CD4-positive, alpha-beta T cell treated with Interferon gamma for 1 hour (primary cell): ENCODE results near the gene SH3BP4.

Source experiments
- DNase-seq: peaks from one replicate; pipeline ENCODE4 v3.0.0-alpha.2; 2020

Gene SH3BP4

DNA sequence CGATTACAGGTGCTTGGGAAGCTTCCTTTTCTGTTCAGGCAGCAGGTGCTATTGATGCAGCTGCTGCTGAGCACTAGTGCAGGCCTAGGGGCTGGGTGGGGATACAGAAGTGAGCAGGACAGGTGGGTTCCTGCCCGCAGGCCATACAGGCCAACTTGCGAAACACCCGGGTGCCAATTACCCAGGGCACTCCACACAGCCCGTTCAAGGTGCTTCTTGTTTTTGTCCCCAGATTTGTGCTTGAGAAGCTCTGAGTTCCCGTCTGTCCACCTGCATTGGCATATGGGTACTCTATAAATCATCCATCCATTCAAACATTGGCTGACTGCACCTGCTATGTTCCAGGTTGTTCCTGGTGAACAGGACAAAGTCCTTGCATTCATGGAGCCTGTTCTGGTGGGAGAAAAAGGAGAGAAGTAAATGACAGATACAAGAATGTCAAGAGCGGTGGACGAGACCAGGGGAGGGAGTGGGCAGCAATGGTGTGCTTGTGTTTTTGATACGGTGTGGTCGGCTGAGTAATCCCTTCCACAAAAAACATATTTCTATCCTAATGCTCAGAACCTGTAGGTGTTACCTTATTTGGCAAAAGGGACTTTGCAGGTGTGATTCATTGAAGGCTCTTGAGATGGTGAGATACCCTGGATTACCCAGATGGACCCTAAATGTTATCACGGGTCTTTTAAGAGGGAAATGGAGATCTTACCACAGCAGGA is 31.4 kb downstream of the SH3BP4 start:
- no peak for DNase-seq

DNA sequence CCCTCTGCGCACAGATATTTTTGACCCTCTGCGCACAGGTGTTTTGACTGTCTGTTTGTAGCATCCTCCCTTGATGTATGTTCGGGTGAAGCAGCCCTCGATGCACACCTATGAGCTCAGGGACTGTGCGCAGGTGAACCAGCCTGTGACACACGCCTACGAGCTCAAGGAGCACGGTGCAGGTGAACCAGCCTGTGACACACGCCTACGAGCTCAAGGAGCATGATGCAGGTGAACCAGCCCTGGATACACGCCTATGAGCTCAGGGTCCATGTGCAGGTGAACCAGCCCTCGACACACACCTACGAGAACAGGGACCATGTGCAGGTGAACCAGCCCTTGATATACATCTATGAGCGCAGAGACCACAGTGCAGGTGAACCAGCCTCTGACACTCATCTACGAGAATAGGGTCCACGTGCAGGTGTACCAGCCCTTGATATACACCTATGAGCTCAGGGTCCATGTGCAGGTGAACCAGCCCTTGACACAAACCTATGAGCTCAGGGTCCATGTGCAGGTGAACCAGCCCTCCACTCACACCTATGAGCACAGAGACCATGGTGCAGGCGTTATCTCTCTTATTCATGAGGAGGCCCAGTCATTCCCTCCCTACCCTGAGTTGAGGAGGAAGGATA is 33.9 kb downstream of the SH3BP4 start:
- no peak for DNase-seq

DNA sequence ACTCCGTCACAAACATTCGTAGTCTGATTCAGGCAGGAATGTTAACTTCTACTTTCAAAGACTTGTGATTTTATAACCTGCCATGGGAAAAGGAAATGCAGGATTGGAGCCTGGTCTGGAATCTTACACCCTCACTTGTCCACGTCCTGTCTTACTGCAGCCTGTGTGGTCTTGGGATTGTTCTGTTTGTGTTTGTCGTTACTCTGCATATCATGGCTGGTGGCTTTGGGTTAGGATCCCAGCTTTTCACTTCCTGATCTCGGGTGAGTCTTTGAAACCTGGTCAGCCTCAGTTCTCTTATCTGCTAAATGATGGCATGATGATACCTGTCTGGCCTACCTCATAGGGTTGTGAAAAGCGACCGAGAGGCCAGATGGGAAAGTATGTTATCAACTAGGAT is 34.6 kb downstream of the SH3BP4 start:
- no peak for DNase-seq

- no peak for DNase-seq
These were observed 35.3 kb downstream of the SH3BP4 start for GRCh38 chr2:234986876-234987720.

DNA sequence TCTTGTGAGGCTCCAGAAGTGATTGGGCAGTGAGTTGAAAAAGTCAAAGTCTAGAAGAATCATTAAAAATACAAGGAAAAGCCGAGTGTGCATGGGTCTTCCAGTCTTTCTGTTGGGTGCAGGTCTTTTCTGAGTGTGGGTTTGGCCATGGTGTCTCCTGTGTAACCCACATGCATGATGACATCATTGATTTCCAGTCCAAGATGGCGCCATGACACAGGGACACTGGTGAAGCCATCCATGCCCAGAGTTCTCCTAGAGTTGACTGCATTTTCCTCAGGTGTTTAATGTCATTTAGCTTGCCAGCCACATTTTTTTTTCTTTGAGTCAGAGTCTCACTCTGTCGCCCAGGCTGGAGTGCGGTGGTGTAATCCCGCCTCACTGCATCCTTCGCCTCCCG is 35.9 kb downstream of the SH3BP4 start:
- DNase-seq = no peak

GRCh38 chr2:234988491-234988890 is 36.7 kb downstream of the SH3BP4 start:
- no peak for DNase-seq

GRCh38 chr2:234989183-234989701 is 37.4 kb downstream of the SH3BP4 start:
- no peak for DNase-seq

- DNase-seq = no peak
These were observed 38.5 kb downstream of the SH3BP4 start for GRCh38 chr2:234990300-234990699.

DNA sequence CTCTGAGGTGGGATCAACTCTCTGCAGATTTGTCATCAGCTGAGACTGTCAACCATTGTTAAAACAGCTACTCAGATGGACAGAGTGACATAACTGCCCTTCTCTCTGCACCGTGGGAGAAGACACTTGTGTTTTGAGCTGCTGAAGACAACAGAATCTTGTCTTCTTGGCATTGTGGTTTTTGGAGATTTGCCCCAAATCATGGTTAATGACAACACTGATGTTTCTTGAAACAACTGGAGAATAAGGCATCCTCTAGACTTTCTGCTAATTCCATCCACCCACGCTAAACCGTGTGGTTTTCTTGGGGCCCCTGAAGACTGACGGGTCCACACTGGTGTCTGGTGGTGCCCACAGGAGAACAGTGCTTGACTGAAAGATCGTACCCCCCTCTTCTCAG is 39.5 kb downstream of the SH3BP4 start:
- no peak for DNase-seq

DNA sequence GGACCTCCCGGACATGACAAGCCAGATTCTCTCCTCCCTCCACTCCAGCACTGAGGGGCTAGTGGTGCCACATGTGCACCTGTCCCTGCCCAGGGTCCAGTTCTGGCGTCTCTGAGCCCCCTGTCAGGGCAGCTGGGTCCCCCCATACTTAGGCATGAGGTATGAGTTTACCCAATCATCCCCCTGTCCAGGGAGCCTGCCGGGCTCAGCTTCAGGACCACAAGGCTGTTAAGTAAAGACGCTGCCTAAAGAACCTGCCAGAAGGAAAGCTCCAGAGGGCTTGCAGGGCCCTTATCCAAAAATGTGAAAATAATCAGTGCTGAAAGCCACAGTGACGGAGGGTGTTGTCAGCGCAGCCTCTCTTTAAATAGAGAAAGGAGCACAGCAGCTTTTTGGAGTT is 40.0 kb downstream of the SH3BP4 start:
- DNase-seq = no peak

DNA sequence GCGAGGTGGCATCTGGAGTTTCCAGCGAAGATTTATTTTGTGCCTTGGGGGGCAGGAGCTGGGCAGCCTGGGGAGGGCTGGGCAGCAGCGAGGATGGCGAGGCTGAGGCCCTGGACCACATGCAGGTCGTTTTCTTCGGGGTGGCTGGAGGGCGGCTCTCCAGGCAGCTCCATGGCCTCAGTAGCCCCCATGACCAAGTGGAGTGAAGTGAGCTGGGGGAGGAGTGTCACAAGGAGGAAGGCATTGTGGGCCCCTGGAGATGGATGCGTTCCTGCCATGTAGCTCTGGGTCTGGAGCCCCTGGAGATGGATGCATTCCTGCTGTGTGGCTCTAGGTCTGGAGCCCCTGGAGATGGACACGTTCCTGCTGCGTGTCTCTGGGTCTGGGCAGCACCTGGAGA is 40.4 kb downstream of the SH3BP4 start:
- no peak for DNase-seq

DNA sequence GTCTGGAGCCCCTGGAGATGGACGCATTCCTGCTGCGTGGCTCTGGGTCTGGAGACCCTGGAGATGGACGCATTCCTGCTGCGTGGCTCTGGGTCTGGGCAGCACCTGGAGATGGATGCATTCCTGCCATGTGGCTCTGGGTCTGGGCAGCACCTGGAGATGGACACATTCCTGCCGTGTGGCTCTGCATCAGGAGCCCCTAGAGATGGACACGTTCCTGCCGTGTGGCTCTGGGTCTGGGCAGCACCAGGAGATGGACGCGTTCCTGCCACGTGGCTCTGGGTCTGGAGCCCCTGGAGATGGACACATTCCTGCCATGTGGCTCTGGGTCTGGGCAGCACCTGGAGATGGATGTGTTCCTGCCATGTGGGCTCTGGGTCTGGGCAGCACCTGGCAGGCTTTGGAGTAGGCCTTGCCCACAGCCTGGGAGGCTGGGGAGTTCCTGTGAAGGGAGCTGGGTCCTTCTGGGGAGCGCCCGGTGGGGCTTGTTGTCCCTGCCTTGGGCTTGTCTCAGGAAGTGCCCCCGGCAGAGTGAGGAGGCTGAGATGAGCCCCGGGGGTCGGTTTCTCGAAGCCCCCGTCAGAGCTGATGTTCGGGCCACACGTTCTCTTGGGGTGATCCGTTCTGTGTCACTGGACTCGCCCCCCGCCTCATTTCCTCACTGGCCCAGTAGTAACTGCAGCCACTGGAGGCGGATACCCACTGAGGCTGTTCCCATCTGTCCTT is 41.0 kb downstream of the SH3BP4 start:
- no peak for DNase-seq

GRCh38 chr2:234993541-234993981 is 41.7 kb downstream of the SH3BP4 start:
- DNase-seq = no peak

DNA sequence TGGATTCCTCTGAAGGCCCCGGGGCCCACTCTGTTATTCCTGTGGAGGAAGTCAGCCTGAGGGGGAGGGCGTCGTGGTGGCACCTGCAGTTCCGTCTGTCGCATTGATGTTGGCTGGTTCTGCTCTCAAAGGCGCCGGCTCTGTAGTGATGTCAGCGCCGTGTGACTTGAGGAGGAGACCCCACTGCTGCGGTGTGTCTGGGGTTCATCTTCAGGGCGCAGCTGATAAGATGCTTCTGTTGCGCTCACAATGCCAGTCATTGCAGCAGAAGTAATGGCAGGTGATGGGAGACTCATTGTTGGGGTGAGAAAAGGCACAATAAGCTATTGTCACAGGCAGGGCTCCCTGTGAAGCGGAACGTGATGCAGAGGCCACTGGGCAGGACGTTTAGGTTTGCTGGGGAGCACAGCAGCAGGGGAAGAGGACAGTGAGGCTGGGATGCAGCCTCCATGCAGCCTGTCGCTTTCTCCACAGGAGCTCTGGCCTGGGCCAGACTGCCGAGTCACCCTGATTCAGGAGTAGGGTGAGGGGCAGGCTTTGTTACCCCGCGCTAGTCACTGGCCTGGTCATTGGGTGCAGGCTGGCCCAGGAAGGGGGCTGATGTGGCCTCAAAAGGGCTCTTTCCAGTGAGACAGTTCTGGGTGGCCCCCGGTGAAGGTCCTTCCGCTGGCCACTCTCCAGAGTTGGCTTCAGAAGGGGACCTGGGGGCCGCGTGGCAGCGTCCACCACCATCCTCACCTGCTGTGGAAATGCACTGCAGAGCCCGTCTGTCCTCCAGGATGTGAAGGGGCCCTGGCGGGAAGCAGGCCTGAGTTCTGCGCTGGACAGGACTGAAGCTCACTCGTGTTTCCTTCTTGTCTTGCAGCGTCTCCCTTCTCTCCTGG is 42.9 kb downstream of the SH3BP4 start:
- DNase-seq = no peak

DNA sequence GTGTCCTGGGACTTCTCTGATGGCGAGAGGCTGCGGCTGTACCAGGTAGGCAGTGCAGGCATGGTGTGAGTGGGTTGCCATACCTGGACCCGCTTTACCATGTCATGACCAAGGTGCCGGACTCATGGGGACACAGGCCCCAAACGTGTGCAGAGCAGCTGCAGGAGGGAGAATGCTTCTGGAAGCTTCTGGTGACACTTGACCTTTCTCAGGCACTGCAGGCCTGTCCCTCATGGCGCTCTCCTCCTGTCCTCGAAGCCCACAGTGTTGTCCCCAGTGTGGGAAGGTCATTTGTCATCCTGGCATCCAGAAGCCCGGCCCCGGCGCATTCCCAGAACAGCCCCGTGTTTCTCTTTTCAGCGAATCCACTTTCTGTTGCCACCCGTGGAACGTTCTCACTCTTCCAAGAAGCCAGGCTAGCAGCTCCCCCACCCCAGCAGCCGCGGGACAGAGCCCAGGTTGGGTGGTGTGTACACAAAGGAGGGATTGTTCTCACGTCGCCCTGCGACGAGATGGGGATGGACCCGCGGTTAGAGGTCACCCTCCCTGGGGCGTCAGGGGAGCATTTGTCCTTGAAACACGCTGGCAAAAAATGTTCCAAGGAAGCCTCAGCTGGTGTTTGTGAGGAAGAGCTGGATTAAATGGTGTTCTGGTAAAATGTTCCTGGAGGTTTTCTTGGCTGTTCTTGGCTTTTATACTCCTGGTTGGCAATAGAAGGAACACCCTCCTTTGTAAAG is 43.7 kb downstream of the SH3BP4 start:
- no peak for DNase-seq

- DNase-seq = no peak
These were observed 44.5 kb downstream of the SH3BP4 start for GRCh38 chr2:234996069-234996940.

DNA sequence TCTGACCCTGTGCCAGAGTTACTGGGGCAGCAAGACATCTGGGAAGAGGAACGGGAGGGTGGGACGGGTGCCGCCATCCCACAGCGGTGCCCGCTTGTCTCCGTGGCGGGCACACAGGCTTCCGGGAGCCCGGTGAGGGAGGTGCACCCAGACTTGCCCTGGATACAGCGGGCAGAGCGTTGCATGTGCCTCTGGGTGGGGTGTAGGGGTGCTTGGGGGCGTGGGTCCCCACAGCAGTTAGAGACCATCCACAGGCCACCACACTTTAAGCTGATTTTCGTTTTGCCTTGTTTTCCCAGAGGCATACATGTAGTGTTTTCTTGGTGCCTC is 45.1 kb downstream of the SH3BP4 start:
- no peak for DNase-seq

- DNase-seq = no peak
These were observed 45.6 kb downstream of the SH3BP4 start for GRCh38 chr2:234997389-234997788.

DNA sequence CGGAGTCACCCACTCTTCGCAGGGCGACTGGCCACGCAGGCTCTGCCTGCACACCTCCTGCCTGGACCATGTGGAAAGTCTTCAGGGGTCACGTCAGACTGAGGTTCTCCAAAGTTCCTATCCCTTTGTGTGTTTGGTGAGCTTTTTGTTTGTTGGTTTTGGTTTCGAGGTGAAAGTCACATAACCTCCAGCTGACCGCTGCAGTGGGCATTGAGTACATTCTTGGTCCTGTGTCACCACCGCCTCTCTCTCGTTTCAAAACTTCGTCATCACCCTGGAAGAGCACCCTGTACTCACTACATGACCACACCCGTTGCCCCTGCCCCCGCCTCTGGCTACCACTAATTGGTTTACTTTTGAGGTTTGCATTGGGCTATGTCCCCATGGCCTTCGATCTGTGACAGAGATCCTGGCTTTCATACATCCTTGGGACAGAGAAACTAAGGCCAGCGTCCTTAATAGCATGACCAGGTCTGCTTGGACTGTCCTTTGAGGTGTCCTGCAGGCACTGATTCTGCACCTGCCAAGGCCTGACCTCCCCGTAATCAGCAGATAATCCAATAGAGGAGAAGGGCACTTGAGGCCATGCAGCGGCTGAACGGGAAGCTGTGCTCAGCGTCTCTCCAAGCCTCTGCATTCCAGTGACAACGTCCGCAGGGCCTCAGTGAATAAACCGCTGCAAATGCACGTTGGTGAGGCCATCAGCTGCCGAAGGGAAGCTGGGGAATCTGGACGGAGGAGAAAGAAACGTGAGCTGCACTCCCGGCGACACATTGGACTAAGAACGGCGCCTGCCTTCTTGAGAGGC is 46.8 kb downstream of the SH3BP4 start:
- no peak for DNase-seq
